ENCODE results near the gene PKNOX1. TPM values are rescaled to one million over a fixed set of nuclear protein-coding genes. Genes with fewer than 3 reads are reported as not detected.

Gene PKNOX1
- total and polyA plus RNA-seq, 9 of the 15 experiments (the other 6 are each of a cell fraction or from before 2014, with no cell fraction given): 8.8 to 25.9 (median 13.2) TPM

- no peak for FAIRE-seq
- POLR2A ChIA-PET: interaction anchor here (1.1 kb wide), 1 partner anchor 17 kb away, joined by 4 read pairs; the partner anchor contains the start of gene PKNOX1
- TF ChIP-seq BDP1 (IDR thresholded peaks at IDR 0.05; ENCODE audit: insufficient read depth, insufficient read length): no peak
- no peak for TF ChIP-seq ZBTB26 (CRISPR knock-in tag; IDR thresholded peaks at IDR 0.05)
- no peak for TF ChIP-seq ELK3 (CRISPR knock-in tag; IDR thresholded peaks at IDR 0.05)
- no peak for TF ChIP-seq BRF1 (IDR thresholded peaks at IDR 0.05; ENCODE audit: borderline replicate concordance, extremely low read depth, insufficient read length)
- peak in 1 of 3 experiments; percentile 14 for TF ChIP-seq YY1 (IDR thresholded peaks at IDR 0.05; ENCODE audit: borderline replicate concordance in 1 of 3, control insufficient read depth in 1 of 3, extremely low read depth in 1 of 3, insufficient read depth in 3 of 3, insufficient read length in 1 of 3, insufficient replicate concordance in 2 of 3, low read depth in 1 of 3, low read length in 2 of 3)
- TF ChIP-seq ZBTB40 (IDR thresholded peaks at IDR 0.05): peak; percentile 65
- no peak for TF ChIP-seq ZBTB40 (CRISPR knock-in tag; IDR thresholded peaks at IDR 0.05)
Measured at GRCh38 chr21:42956824-42957630, 17.3 kb upstream of the PKNOX1 start.

More at GRCh38 chr21:42956824-42957630, 17.3 kb upstream of the PKNOX1 start:
- H2AFZ ChIP-seq (ENCODE audit: low read depth, low read length): peak overlapping the region; percentile 15; the same call in 1 of the 2 replicates
- H3K4me1 ChIP-seq (replicated peaks in 1 of 2; ENCODE audit: control insufficient read depth in 2 of 2, insufficient read depth in 2 of 2, low read length in 2 of 2): peaks cover 7 to 14% of the 10 kb centered on the region in 2 experiments; a peak in 4 of 5 replicates
- H3K79me2 ChIP-seq (ENCODE audit: control insufficient read depth, insufficient read depth, low read length): no peaks in the 10 kb centered on the region
- no peaks in the 10 kb centered on the region for H3K9me1 ChIP-seq (ENCODE audit: control insufficient read depth, insufficient read depth, low read length)
- intact Hi-C loops (cut with micrococcal nuclease): no loop called here
- H3K27ac ChIP-seq (ENCODE audit: extremely low read depth, low read depth, low read length): no peak overlapping the region
- ATAC-seq (no peak), DNase-seq (ENCODE audit: extremely low read depth in 1 of 4, low spot score in 3 of 4) (no peak)
- no peak overlapping the region for H3K4me3 ChIP-seq
- no peaks in the 10 kb centered on the region; the same call in 1 of the 2 replicates for H3K9me3 ChIP-seq (replicated peaks; ENCODE audit: control insufficient read depth, insufficient read depth, low read depth, low read length)
- H4K20me1 ChIP-seq (replicated peaks; ENCODE audit: control insufficient read depth, insufficient read depth, low read length): no peaks in the 10 kb centered on the region
- H3K9ac ChIP-seq (ENCODE audit: insufficient read depth in 1 of 2, low read depth in 2 of 2, low read length in 2 of 2): no peak overlapping the region
- H3K27me3 ChIP-seq (ENCODE audit: control insufficient read depth in 2 of 2, insufficient read depth in 2 of 2, low read length in 2 of 2): no peaks in the 10 kb centered on the region
- H3K4me2 ChIP-seq (ENCODE audit: insufficient read depth, low read length): no peak overlapping the region
- CTCF ChIA-PET (ENCODE audit: low intra/inter-chr PET ratio): no interaction called here
- 73% methylated on average over 13 of the region's 13 CpGs for WGBS (ENCODE audit: insufficient coverage, low coverage, missing lambda C conversion rate)
- in situ Hi-C loops (cut with MboI): no loop called here
- H3K36me3 ChIP-seq (ENCODE audit: control insufficient read depth, insufficient read depth, low read length): no peaks in the 10 kb centered on the region
- BruUV-seq (replicated peaks): no TSS peak

Data from K562 (cell line).